H7 (cell line): ENCODE measurements around the gene BTNL3. TPM values are rescaled to one million over a fixed set of nuclear protein-coding genes. Genes with fewer than 3 reads are reported as not detected.

Experiments used
- DNase-seq: peaks from one replicate; pipeline ENCODE4 v3.0.0; 2012
- H3K27me3 ChIP-seq: 2 replicates; pipeline ENCODE4 v1.6.0; 2011; ENCODE audit warnings: mild to moderate bottlenecking, low read length; ENCODE audit not compliant: control insufficient read depth, insufficient read depth
- H3K36me3 ChIP-seq: replicated peaks from 2 replicates; pipeline ENCODE4 v1.5.1; 2011; ENCODE audit warnings: low read length; ENCODE audit not compliant: control insufficient read depth, insufficient read depth
- H3K4me3 ChIP-seq: 2 replicates; pipeline ENCODE4 v1.5.1; 2011; ENCODE audit warnings: low read depth, mild to moderate bottlenecking, control low read depth, low read length, moderate library complexity; ENCODE audit not compliant: insufficient read depth
- total RNA-seq: library from RNA; depleted of rRNA; stranded (reverse); fragments of >200 nt; shearing (Covaris generic); gene quantifications from 2 replicates; pipeline ENCODE4 v1.2.3, GENCODE V29; 2014; rRNA removed

The BTNL3 gene
- total RNA-seq, 1 experiment from 2014 or later: not detected

DNA sequence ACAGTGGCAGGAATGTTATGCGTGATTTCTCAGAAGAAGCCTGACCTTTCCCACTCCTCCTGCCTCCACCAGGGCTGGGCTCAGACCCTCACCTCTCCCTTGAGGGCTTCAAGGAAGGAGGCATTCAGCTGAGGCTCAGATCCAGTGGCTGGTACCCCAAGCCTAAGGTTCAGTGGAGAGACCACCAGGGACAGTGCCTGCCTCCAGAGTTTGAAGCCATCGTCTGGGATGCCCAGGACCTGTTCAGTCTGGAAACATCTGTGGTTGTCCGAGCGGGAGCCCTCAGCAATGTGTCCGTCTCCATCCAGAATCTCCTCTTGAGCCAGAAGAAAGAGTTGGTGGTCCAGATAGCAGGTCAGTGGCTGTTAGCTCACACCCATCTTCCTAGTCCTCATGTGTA lies 61.4 kb downstream of the BTNL3 start:
- Histone ChIP-seq H3K27me3 (peaks cover 76% of the 10 kb centered on the region), H3K36me3 (no peaks in the 10 kb centered on the region), H3K4me3 (no peak overlapping the region)
- no peak for DNase-seq

DNA sequence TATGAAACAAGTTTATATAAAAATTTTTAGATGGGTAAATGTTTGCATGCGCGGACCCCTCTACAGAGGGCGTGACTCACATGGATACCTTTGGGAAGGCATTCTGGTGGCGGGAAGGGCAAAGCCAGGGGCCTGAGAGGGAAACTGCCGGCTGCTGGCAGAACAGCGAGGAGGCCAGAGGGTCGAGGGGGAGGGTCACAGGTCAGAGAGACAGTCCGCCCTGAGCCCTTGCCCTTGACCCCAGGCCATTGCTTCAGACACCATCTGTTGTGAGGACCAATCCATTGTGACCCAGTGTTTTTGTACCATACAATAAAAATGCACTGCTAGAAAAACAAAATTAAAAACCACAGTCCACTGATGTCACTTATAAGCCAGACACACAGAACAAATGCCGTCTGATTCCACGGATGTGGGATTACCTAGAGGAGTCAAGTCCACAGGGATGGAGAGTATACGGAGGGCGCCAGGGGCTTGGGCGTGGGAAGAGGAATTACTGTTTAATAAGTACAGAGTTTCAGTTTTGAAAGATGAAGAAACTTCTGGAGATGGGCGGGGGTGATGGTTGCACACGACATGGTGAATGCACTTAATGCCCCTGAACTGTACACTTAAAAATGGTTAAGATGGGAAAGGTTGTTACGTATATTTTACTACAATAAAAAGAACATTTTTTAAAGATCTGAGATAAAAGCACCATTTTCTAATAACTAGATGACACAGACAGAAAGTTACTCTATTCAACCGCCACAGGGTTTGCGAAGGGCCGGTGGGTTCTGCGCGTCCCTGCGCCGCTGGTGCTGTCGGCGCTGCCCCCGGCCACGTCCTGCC lies 63.4 kb downstream of the BTNL3 start:
- Histone ChIP-seq H3K36me3 (no peaks in the 10 kb centered on the region), H3K27me3 (peaks cover 84% of the 10 kb centered on the region), H3K4me3 (peak overlapping the region; percentile 75)
- DNase-seq: peak; percentile 67

DNA sequence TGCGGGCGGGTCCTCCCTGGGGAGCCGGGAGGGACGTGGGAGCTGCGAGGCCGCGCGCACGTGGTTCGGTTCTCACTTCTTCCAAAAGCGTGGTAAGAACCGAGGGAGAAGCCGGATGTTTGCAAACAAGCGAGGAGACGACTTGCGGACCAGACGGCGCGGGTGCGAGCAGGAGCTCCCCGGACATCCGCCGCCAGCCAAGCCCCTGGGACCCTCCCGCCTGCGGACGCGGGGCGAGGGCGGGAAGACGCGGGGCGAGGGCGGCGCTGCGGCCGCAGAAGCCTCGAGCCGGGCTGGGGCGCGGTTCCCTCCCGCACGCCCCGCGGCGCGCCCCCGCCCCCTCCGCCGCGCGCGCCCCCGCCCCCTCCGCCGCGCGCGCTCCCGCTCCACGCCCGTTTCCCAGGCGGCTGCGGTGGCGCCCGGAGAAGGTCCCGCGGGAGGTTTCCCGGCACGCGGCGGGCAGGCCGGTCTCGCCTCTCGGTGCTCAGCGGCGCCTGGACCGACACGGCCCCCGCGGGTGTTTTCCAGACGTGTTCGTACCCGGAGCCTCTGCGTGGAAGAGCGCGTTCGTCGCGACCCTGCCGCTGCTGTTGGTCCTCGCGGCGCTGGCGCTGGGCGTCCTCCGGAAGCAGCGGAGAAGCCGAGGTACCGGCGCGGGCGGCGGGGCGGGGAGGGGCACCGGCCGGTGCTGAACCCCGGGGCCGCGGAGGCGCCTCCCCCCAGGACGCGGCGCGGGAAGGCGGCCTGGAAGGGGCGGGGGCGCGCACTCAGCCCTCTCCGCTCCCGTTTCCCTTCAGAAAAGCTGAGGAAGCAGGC lies 64.2 kb downstream of the BTNL3 start:
- peak; percentile 91 for DNase-seq
- Histone ChIP-seq H3K27me3 (peaks cover 86% of the 10 kb centered on the region), H3K4me3 (peak overlapping the region; percentile 75), H3K36me3 (no peaks in the 10 kb centered on the region)

DNA sequence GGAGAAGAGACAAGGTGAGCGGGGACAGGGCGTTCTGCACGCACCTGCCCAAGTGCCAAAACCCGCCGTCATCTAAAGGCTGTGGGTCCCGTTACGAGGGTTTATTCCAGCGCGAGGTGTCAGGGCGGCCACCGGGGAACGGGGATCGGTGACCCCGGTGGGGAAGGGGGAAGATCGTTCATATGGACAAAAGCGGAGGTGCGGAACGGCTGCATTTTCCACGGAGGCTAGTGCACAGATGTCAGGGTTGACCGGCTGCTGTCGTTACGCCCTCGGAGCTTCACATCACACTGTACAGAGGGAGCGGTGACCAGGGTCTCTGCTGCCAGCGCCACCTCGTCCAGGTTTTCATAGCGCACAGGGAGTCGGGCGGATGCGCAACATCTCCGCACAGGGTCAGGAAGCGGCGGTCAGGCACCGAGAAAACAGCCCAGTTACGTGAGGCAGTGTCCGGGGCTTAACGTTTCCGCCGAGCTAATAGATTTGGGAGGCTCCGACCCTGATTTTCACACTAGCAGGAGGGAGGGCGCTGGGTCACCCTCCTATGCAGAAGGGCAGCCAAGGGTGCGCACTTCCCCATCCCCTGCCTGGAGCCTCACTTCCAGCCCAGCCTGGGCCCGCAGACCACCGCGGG lies 65.0 kb downstream of the BTNL3 start:
- H3K27me3 ChIP-seq: peaks cover 90% of the 10 kb centered on the region
- H3K36me3 ChIP-seq: no peaks in the 10 kb centered on the region
- DNase-seq: peak; percentile 64
- peak overlapping the region; percentile 75 for H3K4me3 ChIP-seq

DNA sequence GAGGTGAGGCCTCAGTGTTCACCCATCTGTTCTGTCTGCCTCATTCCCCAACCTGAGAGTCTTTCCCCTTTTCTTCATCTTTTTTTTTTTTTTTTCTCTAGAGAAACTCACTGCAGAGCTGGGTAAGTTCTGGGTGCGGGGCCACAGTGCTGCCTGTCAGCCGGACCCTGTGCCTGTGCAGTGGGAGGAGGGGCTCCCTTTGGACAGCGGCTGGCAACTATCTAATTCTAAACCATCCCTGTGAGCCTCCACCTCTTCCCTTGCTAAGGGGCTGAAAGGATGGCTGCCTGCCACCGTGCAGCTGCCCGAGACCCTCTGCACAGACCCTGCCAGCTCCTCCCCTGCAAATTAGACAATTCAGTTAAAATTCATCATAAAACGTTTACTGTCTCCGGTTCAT lies 65.5 kb downstream of the BTNL3 start:
- Histone ChIP-seq H3K27me3 (peaks cover 94% of the 10 kb centered on the region), H3K36me3 (no peaks in the 10 kb centered on the region), H3K4me3 (peak overlapping the region; percentile 75)
- peak; percentile 57 for DNase-seq

DNA sequence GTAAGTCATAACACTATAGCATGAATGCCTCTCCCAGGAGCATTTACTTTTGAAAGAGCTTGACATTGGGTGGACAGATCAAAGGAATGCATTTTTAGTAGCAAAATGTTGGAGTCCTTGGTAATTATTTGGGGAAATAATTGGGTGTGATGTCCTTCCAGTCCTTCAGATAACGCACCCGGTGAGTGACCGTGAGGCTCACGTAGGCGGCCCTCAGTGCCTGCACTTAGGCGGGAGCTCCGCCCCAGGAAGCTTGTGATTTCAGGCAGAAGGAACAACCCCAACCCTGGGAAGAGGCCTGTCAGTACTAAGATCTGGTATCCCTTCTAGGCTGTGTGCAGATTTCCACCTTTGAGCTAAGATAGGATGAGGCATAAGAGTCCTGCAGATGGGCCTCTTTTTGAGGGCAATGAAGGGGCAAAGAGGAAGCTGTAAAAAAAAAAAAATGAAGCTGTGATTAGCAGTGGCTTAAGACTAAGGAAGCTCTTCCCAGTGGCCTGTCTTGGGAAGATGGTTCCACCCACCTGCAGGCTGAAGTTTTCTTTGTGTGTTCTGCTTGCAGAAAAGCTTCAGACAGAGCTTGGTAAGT lies 66.3 kb downstream of the BTNL3 start:
- Histone ChIP-seq H3K27me3 (peaks cover 96% of the 10 kb centered on the region), H3K4me3 (no peak overlapping the region), H3K36me3 (no peaks in the 10 kb centered on the region)
- peak; percentile 62 for DNase-seq

Other genes with a start within 250 kb of the BTNL3 start
- gene OR2Y1, start 248.8 kb upstream of the BTNL3 start, total RNA-seq: not detected in 2 replicates
- gene MGAT1, start 186.0 kb upstream of the BTNL3 start, total RNA-seq: 76.1 and 77.8 TPM in 2 replicates
- 20.6 and 31.1 TPM in 2 replicates for gene ZFP62, start 127.6 kb upstream of the BTNL3 start, total RNA-seq
- gene BTNL8, start 89.7 kb upstream of the BTNL3 start, total RNA-seq: 0.21 and 0.22 TPM in 2 replicates
- gene BTNL9, start 51.4 kb downstream of the BTNL3 start, total RNA-seq: 0.31 and 1.1 TPM in 2 replicates
- gene OR2V1, start 142.3 kb downstream of the BTNL3 start, total RNA-seq: not detected in 2 replicates
- not detected in 2 replicates for gene OR2V2, start 158.7 kb downstream of the BTNL3 start, total RNA-seq
- 0.07 and 0.92 TPM in 2 replicates for gene TRIM7, start 216.3 kb downstream of the BTNL3 start, total RNA-seq
- gene TRIM41, start 234.4 kb downstream of the BTNL3 start, total RNA-seq: 13.6 and 19.8 TPM in 2 replicates